ENCODE measurements around the gene CTRB1. TPM values are rescaled to one million over a fixed set of nuclear protein-coding genes. Genes with fewer than 3 reads are reported as not detected.

CTRB1 gene
- total and polyA plus RNA-seq, 2 of the 13 experiments (the other 11 are each of a cell fraction or from before 2014, with no cell fraction given), result not detected

- TF ChIP-seq ZNF83 (CRISPR knock-in tag; IDR thresholded peaks at IDR 0.05; ENCODE audit: borderline replicate concordance) (no peak), ZFP37 (CRISPR knock-in tag; IDR thresholded peaks at IDR 0.05; ENCODE audit: borderline replicate concordance) (no peak; the same call in 1 of the 2 replicates), ZSCAN25 (CRISPR knock-in tag; IDR thresholded peaks at IDR 0.05) (peak; percentile 26; the same call in 1 of the 2 replicates), MXD3 (CRISPR knock-in tag; IDR thresholded peaks at IDR 0.05) (no peak), ELF4 (CRISPR knock-in tag; IDR thresholded peaks at IDR 0.05; ENCODE audit: borderline replicate concordance) (no peak), HMG20B (CRISPR knock-in tag; conservative IDR thresholded peaks at IDR 0.05) (no peak), ZNF549 (CRISPR knock-in tag; IDR thresholded peaks at IDR 0.05) (no peak), NKX3-1 (CRISPR knock-in tag; IDR thresholded peaks at IDR 0.05) (no peak), ZNF772 (CRISPR knock-in tag; IDR thresholded peaks at IDR 0.05) (no peak), PHF20 (CRISPR knock-in tag; IDR thresholded peaks at IDR 0.05) (no peak), ZBTB20 (CRISPR knock-in tag; IDR thresholded peaks at IDR 0.05; ENCODE audit: borderline replicate concordance, low read depth) (no peak), ZNF563 (CRISPR knock-in tag; IDR thresholded peaks at IDR 0.05) (no peak), KLF9 (CRISPR knock-in tag; IDR thresholded peaks at IDR 0.05; ENCODE audit: low read depth) (0 out of 2 replicates have a peak, but pooled peaks have one; percentile 15), RFX1 (IDR thresholded peaks at IDR 0.05) (no peak), REXO4 (CRISPR knock-in tag; IDR thresholded peaks at IDR 0.05; ENCODE audit: borderline replicate concordance) (no peak), MTERF4 (CRISPR knock-in tag; IDR thresholded peaks at IDR 0.05) (no peak), GTF2F1 (IDR thresholded peaks at IDR 0.05; ENCODE audit: low read length) (no peak), ZNF441 (CRISPR knock-in tag; IDR thresholded peaks at IDR 0.05; ENCODE audit: borderline replicate concordance) (no peak), NFKB2 (CRISPR knock-in tag; IDR thresholded peaks at IDR 0.05; ENCODE audit: borderline replicate concordance) (no peak), THAP9 (CRISPR knock-in tag; IDR thresholded peaks at IDR 0.05; ENCODE audit: borderline replicate concordance) (no peak), HNRNPL (IDR thresholded peaks at IDR 0.05; ENCODE audit: low read depth, low read length) (peak; percentile 61; the same call in 1 of the 2 replicates), HDAC2 (CRISPR knock-in tag; IDR thresholded peaks at IDR 0.05) (0 out of 2 replicates have a peak, but pooled peaks have one; percentile 44), SNAPC2 (CRISPR knock-in tag; IDR thresholded peaks at IDR 0.05) (no peak), ZNF264 (CRISPR knock-in tag; IDR thresholded peaks at IDR 0.05) (no peak), ZBTB7B (CRISPR knock-in tag; IDR thresholded peaks at IDR 0.05) (no peak), ATF1 (CRISPR knock-in tag; IDR thresholded peaks at IDR 0.05) (no peak)
Observed at GRCh38 chr16:75250089-75250808, 31.5 kb downstream of the CTRB1 start (continued).
